HCT116 (cell line): ENCODE results near the gene ANXA8.

Experiments
- ATF3 ChIP-seq: IDR thresholded peaks from 2 replicates; pipeline ENCODE4 v1.6.1; 2012
- CTCF ChIP-seq, 3 experiments: fragments of 200-600 bp in 1 of 3; sonication (generic) in 1 of 3; IDR thresholded peaks in 2 of 3; conservative IDR thresholded peaks in 1 of 3; 2 replicates each; pipeline ENCODE4 v1.5.1; 2012 to 2017; ENCODE audit warnings: low read depth in 2 of 3, low read length in 2 of 3, antibody characterized with exemption in 1 of 3, borderline replicate concordance in 1 of 3, control low read depth in 1 of 3, mild to moderate bottlenecking in 1 of 3, mixed read lengths in 1 of 3, mixed run types in 1 of 3, moderate library complexity in 1 of 3; ENCODE audit not compliant: insufficient read depth in 1 of 3
- FOSL1 ChIP-seq: IDR thresholded peaks from 2 replicates; pipeline ENCODE4 v1.6.1; 2012; ENCODE audit warnings: low read depth
- MAX ChIP-seq: IDR thresholded peaks from 2 replicates; pipeline ENCODE4 v1.6.1; 2012
- POLR2A ChIP-seq: IDR thresholded peaks from 2 replicates; pipeline ENCODE4 v1.7.0; 2011; ENCODE audit warnings: borderline replicate concordance; ENCODE audit not compliant: insufficient read depth, insufficient read length; ENCODE audit errors: extremely low read depth
- POLR2AphosphoS5 ChIP-seq: IDR thresholded peaks from 2 replicates; pipeline ENCODE4 v1.6.1; 2011; ENCODE audit warnings: mild to moderate bottlenecking, low read depth, low read length, moderate library complexity
- REST ChIP-seq: IDR thresholded peaks from 2 replicates; pipeline ENCODE4 v1.6.1; 2012; ENCODE audit warnings: low read depth
- SIN3A ChIP-seq: IDR thresholded peaks from 2 replicates; pipeline ENCODE4 v1.6.1; 2012; ENCODE audit warnings: low read depth
- SP1 ChIP-seq: IDR thresholded peaks from 2 replicates; pipeline ENCODE4 v1.6.1; 2012; ENCODE audit warnings: low read depth
- SRF ChIP-seq: IDR thresholded peaks from 2 replicates; pipeline ENCODE4 v1.6.1; 2012; ENCODE audit warnings: low read depth
- ZFX ChIP-seq: fragments of 450-650 bp; IDR thresholded peaks from 2 replicates; pipeline ENCODE4 v1.6.1; 2017
- ZNF274 ChIP-seq: fragments of 200-500 bp; sonication (Bioruptor generic); IDR thresholded peaks from 2 replicates; pipeline ENCODE4 v1.6.1; 2014; ENCODE audit warnings: mild to moderate bottlenecking, low read depth, low read length, inconsistent platforms

- TF ChIP-seq CTCF (IDR thresholded peaks at IDR 0.05 in 2 of 3, conservative IDR thresholded peaks at IDR 0.05 in 1 of 3; ENCODE audit: borderline replicate concordance in 1 of 3, insufficient read depth in 1 of 3, low read depth in 2 of 3, low read length in 2 of 3) (no peak), FOSL1 (no peak), SRF (no peak), POLR2A (no peak), ZFX (no peak), REST (no peak), SIN3A (no peak), MAX (no peak), POLR2AphosphoS5 (no peak), ZNF274 (no peak), ATF3 (no peak), SP1 (no peak)
These were observed 42.0 kb downstream of the ANXA8 start for GRCh38 chr10:47441938-47442337.
